Hair follicular keratinocyte (primary cell): Measurements from ENCODE around the gene GATAD1. TPM values are rescaled to one million over a fixed set of nuclear protein-coding genes. Genes with fewer than 3 reads are reported as not detected.

Experiments
- total RNA-seq: library from RNA; depleted of rRNA; stranded (reverse); fragments of >200 nt; gene quantifications from 2 replicates; pipeline ENCODE4 v1.2.3, GENCODE V29; 2015

The GATAD1 gene
- 10.5 and 13.6 TPM in 2 replicates for total RNA-seq

GRCh38 chr7:92447345-92448204 is at the start of gene GATAD1:
Gene GATAD1 (plus strand): TSS chr7:92447482. CDS start chr7:92447730, 248 bp downstream.

DNA sequence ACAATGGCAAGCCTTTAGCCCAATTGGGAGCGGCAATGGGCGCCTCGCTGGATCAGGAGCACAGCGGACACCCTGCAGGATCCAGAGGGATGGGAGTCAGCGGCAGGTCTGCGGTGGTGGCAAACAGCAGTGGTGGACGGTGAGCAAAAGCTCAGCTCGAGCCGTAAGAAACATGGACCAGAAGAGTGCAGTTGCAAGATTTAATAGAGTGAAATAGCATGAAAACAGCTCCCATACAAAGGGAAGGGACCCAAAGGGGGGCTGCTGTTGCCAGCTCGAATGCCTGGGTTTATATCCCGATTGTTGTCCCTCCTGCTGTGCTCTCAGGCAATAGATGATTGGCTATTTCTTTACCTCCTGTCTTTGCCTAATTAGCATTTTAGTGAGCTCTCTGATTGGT is 30.4 kb downstream of the GATAD1 start, which contains the start of gene ERVW-1:
TSS of gene ERVW-1 (minus strand) at position 266 of the 400 bp plus-strand sequence. CDS start 7,565 bp downstream, outside the sequence.

Other genes with a start within 250 kb of the GATAD1 start
- gene KRIT1, start 201.6 kb upstream of the GATAD1 start, total RNA-seq = 19.6 and 23.2 TPM in 2 replicates
- 22.3 and 27.5 TPM in 2 replicates for gene ANKIB1, start 201.5 kb upstream of the GATAD1 start, total RNA-seq
- gene ERVW-1, start 30.5 kb downstream of the GATAD1 start, total RNA-seq = not detected in 2 replicates
- 12.2 and 12.7 TPM in 2 replicates for gene PEX1, start 81.0 kb downstream of the GATAD1 start, total RNA-seq
- gene RBM48, start 81.3 kb downstream of the GATAD1 start, total RNA-seq = 3.6 and 6.0 TPM in 2 replicates
- 7.6 and 9.7 TPM in 2 replicates for gene FAM133B, start 142.9 kb downstream of the GATAD1 start, total RNA-seq